Esophagus squamous epithelium (tissue), 4 donors: ENCODE results near the gene EMB.
"Not testable (repeated sequence)": the region's sequence is repeated elsewhere in the genome, so short reads cannot be mapped to it uniquely, and the experiment has no call there.

ENCODE experiments used
- CTCF ChIP-seq, 6 experiments: fragments of 450-650 bp in 4 of 6; fragments of 200-600 bp in 2 of 6; sonication (generic) in 2 of 6; IDR thresholded peaks; one replicate each; pipeline ENCODE4 v1.5.1; 2016 to 2019; ENCODE audit warnings: antibody characterized with exemption in 6 of 6, mild to moderate bottlenecking in 4 of 6, moderate library complexity in 4 of 6
- POLR2A ChIP-seq, 4 donors: fragments of 450-650 bp; IDR thresholded peaks; one replicate each; pipeline ENCODE4 v1.6.1; 2017; ENCODE audit warnings: antibody characterized with exemption in 4 of 4, mild to moderate bottlenecking in 4 of 4, moderate library complexity in 3 of 4

- TF ChIP-seq CTCF, POLR2A (IDR thresholded peaks at IDR 0.05): not testable (repeated sequence)
Measured at GRCh38 chr5:50364535-50365309, 76.4 kb downstream of the EMB start.
